ENCODE results near the gene SPTBN4. TPM values are rescaled to one million over a fixed set of nuclear protein-coding genes. Genes with fewer than 3 reads are reported as not detected.
"Not testable (repeated sequence)": the region's sequence is repeated elsewhere in the genome, so short reads cannot be mapped to it uniquely, and the experiment has no call there.

The SPTBN4 gene
- polyA plus RNA-seq, 1 donor, result 3.4 TPM

- H3K27ac ChIP-seq (ENCODE audit: low read length); DNase-seq; H3K36me3 ChIP-seq (ENCODE audit: control insufficient read depth, insufficient read depth, low read length); H3K4me3 ChIP-seq (ENCODE audit: low read length); H3K9me3 ChIP-seq (ENCODE audit: control insufficient read depth, low read depth, low read length); H3K4me1 ChIP-seq (ENCODE audit: control insufficient read depth, insufficient read depth, low read length): not testable (repeated sequence)
- WGBS (ENCODE audit: insufficient coverage, low lambda C conversion rate), result no CpG with 5 or more reads among the region's 1 CpG
- peaks cover 66% of the 10 kb centered on the region for H3K27me3 ChIP-seq (ENCODE audit: control insufficient read depth, insufficient read depth, low read length)
Observed at GRCh38 chr19:40564535-40564934, 97.7 kb downstream of the SPTBN4 start.

DNA sequence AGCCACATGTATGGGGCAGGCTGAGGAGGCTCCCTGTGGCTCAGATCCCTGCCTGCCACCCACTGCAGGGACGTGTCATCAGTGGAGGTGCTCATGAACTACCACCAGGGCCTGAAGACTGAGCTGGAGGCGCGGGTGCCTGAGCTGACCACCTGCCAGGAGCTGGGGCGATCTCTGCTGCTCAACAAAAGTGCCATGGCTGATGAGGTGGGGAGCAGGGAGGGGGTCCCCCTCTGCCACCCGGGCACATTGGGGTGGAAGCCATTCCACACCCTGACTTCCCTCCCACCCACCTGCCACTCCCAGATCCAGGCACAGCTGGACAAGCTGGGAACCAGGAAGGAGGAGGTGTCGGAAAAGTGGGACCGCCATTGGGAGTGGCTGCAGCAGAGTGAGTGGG lies 98.6 kb downstream of the SPTBN4 start:
- Histone ChIP-seq H3K4me3 (ENCODE audit: low read length) (no peak overlapping the region), H3K36me3 (ENCODE audit: control insufficient read depth, insufficient read depth, low read length) (no peaks in the 10 kb centered on the region), H3K27me3 (ENCODE audit: control insufficient read depth, insufficient read depth, low read length) (peaks cover 61% of the 10 kb centered on the region), H3K4me1 (ENCODE audit: control insufficient read depth, insufficient read depth, low read length) (peaks cover 6% of the 10 kb centered on the region), H3K9me3 (ENCODE audit: control insufficient read depth, low read depth, low read length) (peaks cover 7% of the 10 kb centered on the region), H3K27ac (ENCODE audit: low read length) (no peak overlapping the region)
- no CpG with 5 or more reads among the region's 7 CpGs for WGBS (ENCODE audit: insufficient coverage, low lambda C conversion rate)
- DNase-seq, result no peak

- DNase-seq, result no peak
- WGBS (ENCODE audit: insufficient coverage, low lambda C conversion rate), result no CpG with 5 or more reads among the region's 14 CpGs
- peaks cover 59% of the 10 kb centered on the region for H3K27me3 ChIP-seq (ENCODE audit: control insufficient read depth, insufficient read depth, low read length)
Observed at GRCh38 chr19:40565910-40566495, 99.2 kb downstream of the SPTBN4 start.

GRCh38 chr19:40567040-40567749 lies 100.4 kb downstream of the SPTBN4 start:
- H3K27me3 ChIP-seq (ENCODE audit: control insufficient read depth, insufficient read depth, low read length), result peaks cover 56% of the 10 kb centered on the region
- no peak for DNase-seq
- no peaks in the 10 kb centered on the region for H3K36me3 ChIP-seq (ENCODE audit: control insufficient read depth, insufficient read depth, low read length)
- peaks cover 6% of the 10 kb centered on the region for H3K4me1 ChIP-seq (ENCODE audit: control insufficient read depth, insufficient read depth, low read length)
- H3K4me3 ChIP-seq (ENCODE audit: low read length), result no peak overlapping the region
- peaks cover 7% of the 10 kb centered on the region for H3K9me3 ChIP-seq (ENCODE audit: control insufficient read depth, low read depth, low read length)
- no CpG with 5 or more reads among the region's 20 CpGs for WGBS (ENCODE audit: insufficient coverage, low lambda C conversion rate)
- H3K27ac ChIP-seq (ENCODE audit: low read length), result no peak overlapping the region

More at GRCh38 chr19:40565910-40566495, 99.2 kb downstream of the SPTBN4 start:
- Histone ChIP-seq H3K4me1 (ENCODE audit: control insufficient read depth, insufficient read depth, low read length) (peaks cover 6% of the 10 kb centered on the region), H3K27ac (ENCODE audit: low read length) (no peak overlapping the region), H3K36me3 (ENCODE audit: control insufficient read depth, insufficient read depth, low read length) (no peaks in the 10 kb centered on the region), H3K4me3 (ENCODE audit: low read length) (no peak overlapping the region), H3K9me3 (ENCODE audit: control insufficient read depth, low read depth, low read length) (peaks cover 7% of the 10 kb centered on the region)

GRCh38 chr19:40567750-40568494 lies 101.1 kb downstream of the SPTBN4 start:
- Histone ChIP-seq H3K27ac (ENCODE audit: low read length) (no peak overlapping the region), H3K4me3 (ENCODE audit: low read length) (no peak overlapping the region), H3K36me3 (ENCODE audit: control insufficient read depth, insufficient read depth, low read length) (no peaks in the 10 kb centered on the region), H3K27me3 (ENCODE audit: control insufficient read depth, insufficient read depth, low read length) (peaks cover 54% of the 10 kb centered on the region), H3K4me1 (ENCODE audit: control insufficient read depth, insufficient read depth, low read length) (peaks cover 6% of the 10 kb centered on the region), H3K9me3 (ENCODE audit: control insufficient read depth, low read depth, low read length) (peaks cover 7% of the 10 kb centered on the region)
- WGBS (ENCODE audit: insufficient coverage, low lambda C conversion rate), result no CpG with 5 or more reads among the region's 70 CpGs
- no peak for DNase-seq

GRCh38 chr19:40570313-40571004 lies 103.7 kb downstream of the SPTBN4 start:
- Histone ChIP-seq H3K27me3 (ENCODE audit: control insufficient read depth, insufficient read depth, low read length) (peaks cover 41% of the 10 kb centered on the region), H3K27ac (ENCODE audit: low read length) (no peak overlapping the region), H3K4me1 (ENCODE audit: control insufficient read depth, insufficient read depth, low read length) (peaks cover 6% of the 10 kb centered on the region), H3K36me3 (ENCODE audit: control insufficient read depth, insufficient read depth, low read length) (no peaks in the 10 kb centered on the region), H3K9me3 (ENCODE audit: control insufficient read depth, low read depth, low read length) (peaks cover 7% of the 10 kb centered on the region), H3K4me3 (ENCODE audit: low read length) (peak overlapping the region; percentile 16)
- DNase-seq, result peak; percentile 98 to 100
- WGBS (ENCODE audit: insufficient coverage, low lambda C conversion rate), result no CpG with 5 or more reads among the region's 53 CpGs

DNA sequence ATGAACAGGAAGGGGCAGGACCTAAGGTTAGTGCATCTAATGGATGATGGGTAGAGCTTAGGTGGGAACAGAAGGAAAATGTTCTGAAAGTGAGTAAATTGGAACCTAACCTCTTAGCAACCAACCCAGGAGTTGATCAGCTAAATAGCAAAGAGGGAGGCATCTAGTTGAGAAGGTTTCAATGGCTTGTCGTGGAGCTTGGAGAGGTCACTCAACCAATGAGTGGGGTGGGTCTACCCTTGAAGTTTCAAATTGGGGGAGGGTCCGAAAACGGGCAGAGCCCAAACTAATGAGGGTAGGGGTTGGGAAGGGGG lies 104.2 kb downstream of the SPTBN4 start:
- Histone ChIP-seq H3K27me3 (ENCODE audit: control insufficient read depth, insufficient read depth, low read length) (peaks cover 40% of the 10 kb centered on the region), H3K4me3 (ENCODE audit: low read length) (no peak overlapping the region), H3K4me1 (ENCODE audit: control insufficient read depth, insufficient read depth, low read length) (peaks cover 7% of the 10 kb centered on the region), H3K9me3 (ENCODE audit: control insufficient read depth, low read depth, low read length) (peaks cover 7% of the 10 kb centered on the region), H3K27ac (ENCODE audit: low read length) (no peak overlapping the region), H3K36me3 (ENCODE audit: control insufficient read depth, insufficient read depth, low read length) (no peaks in the 10 kb centered on the region)
- no CpG with 5 or more reads among the region's 3 CpGs for WGBS (ENCODE audit: insufficient coverage, low lambda C conversion rate)
- DNase-seq, result no peak

GRCh38 chr19:40571831-40572495 lies 105.2 kb downstream of the SPTBN4 start:
- H3K9me3 ChIP-seq (ENCODE audit: control insufficient read depth, low read depth, low read length), result peaks cover 7% of the 10 kb centered on the region
- no peak for DNase-seq
- no CpG with 5 or more reads among the region's 10 CpGs for WGBS (ENCODE audit: insufficient coverage, low lambda C conversion rate)
- H3K27ac ChIP-seq (ENCODE audit: low read length), result no peak overlapping the region
- H3K36me3 ChIP-seq (ENCODE audit: control insufficient read depth, insufficient read depth, low read length), result no peaks in the 10 kb centered on the region
- no peak overlapping the region for H3K4me3 ChIP-seq (ENCODE audit: low read length)
- peaks cover 32% of the 10 kb centered on the region for H3K27me3 ChIP-seq (ENCODE audit: control insufficient read depth, insufficient read depth, low read length)
- peaks cover 12% of the 10 kb centered on the region for H3K4me1 ChIP-seq (ENCODE audit: control insufficient read depth, insufficient read depth, low read length)

GRCh38 chr19:40575326-40575725 lies 108.5 kb downstream of the SPTBN4 start:
- peaks cover 8% of the 10 kb centered on the region for H3K36me3 ChIP-seq (ENCODE audit: control insufficient read depth, insufficient read depth, low read length)
- H3K4me1 ChIP-seq (ENCODE audit: control insufficient read depth, insufficient read depth, low read length), result peaks cover 12% of the 10 kb centered on the region
- no peak for DNase-seq
- H3K27me3 ChIP-seq (ENCODE audit: control insufficient read depth, insufficient read depth, low read length), result peaks cover 6% of the 10 kb centered on the region
- no peaks in the 10 kb centered on the region for H3K9me3 ChIP-seq (ENCODE audit: control insufficient read depth, low read depth, low read length)
- no peak overlapping the region for H3K27ac ChIP-seq (ENCODE audit: low read length)
- no CpG with 5 or more reads among the region's 18 CpGs for WGBS (ENCODE audit: insufficient coverage, low lambda C conversion rate)
- no peak overlapping the region for H3K4me3 ChIP-seq (ENCODE audit: low read length)

DNA sequence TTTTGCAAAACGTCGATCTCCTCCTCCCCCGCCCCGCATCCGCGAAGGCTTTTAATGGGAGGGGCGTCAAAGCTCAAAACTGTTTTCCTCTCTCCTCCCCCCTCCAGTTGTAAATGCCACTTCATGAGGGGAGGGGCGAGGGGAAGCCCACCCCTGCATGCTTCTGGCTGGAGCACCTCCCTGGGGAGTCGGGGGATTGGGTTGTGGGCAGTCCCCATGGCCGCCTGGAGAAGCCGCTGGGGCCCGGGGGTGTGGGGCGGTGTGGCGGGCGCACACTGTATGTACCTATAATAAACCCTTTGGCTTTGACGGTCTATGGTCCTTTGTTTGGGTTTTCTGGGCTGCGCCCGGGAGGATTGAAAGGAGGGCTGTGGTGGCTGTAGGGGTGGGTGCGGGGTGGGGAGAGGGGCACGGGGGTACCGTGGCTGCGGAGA lies 109.4 kb downstream of the SPTBN4 start:
- Histone ChIP-seq H3K27me3 (ENCODE audit: control insufficient read depth, insufficient read depth, low read length) (peaks cover 6% of the 10 kb centered on the region), H3K36me3 (ENCODE audit: control insufficient read depth, insufficient read depth, low read length) (peaks cover 16% of the 10 kb centered on the region), H3K4me3 (ENCODE audit: low read length) (peak overlapping the region; percentile 77), H3K27ac (ENCODE audit: low read length) (no peak overlapping the region), H3K9me3 (ENCODE audit: control insufficient read depth, low read depth, low read length) (no peaks in the 10 kb centered on the region), H3K4me1 (ENCODE audit: control insufficient read depth, insufficient read depth, low read length) (peaks cover 12% of the 10 kb centered on the region)
- WGBS (ENCODE audit: insufficient coverage, low lambda C conversion rate), result no CpG with 5 or more reads among the region's 22 CpGs
- peak in 1 of 2 donors; percentile 12 for DNase-seq

Data from large intestine (tissue), 3 donors.